ENCODE measurements around the gene CHRM1. TPM values are rescaled to one million over a fixed set of nuclear protein-coding genes. Genes with fewer than 3 reads are reported as not detected.

CHRM1 gene
- total RNA-seq, 1 donor from 2014 or later, result not detected

- no peak overlapping the region for H3K4me3 ChIP-seq (ENCODE audit: low read depth, low read length)
- TF ChIP-seq, protein P1, sequence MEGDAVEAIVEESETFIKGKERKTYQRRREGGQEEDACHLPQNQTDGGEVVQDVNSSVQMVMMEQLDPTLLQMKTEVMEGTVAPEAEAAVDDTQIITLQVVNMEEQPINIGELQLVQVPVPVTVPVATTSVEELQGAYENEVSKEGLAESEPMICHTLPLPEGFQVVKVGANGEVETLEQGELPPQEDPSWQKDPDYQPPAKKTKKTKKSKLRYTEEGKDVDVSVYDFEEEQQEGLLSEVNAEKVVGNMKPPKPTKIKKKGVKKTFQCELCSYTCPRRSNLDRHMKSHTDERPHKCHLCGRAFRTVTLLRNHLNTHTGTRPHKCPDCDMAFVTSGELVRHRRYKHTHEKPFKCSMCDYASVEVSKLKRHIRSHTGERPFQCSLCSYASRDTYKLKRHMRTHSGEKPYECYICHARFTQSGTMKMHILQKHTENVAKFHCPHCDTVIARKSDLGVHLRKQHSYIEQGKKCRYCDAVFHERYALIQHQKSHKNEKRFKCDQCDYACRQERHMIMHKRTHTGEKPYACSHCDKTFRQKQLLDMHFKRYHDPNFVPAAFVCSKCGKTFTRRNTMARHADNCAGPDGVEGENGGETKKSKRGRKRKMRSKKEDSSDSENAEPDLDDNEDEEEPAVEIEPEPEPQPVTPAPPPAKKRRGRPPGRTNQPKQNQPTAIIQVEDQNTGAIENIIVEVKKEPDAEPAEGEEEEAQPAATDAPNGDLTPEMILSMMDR (conservative IDR thresholded peaks at IDR 0.05; ENCODE audit: low read depth, low read length), result no peak
- no peak for DNase-seq (ENCODE audit: low read depth)
Observed at GRCh38 chr11:62889484-62890437, 31.4 kb downstream of the CHRM1 start.

DNA sequence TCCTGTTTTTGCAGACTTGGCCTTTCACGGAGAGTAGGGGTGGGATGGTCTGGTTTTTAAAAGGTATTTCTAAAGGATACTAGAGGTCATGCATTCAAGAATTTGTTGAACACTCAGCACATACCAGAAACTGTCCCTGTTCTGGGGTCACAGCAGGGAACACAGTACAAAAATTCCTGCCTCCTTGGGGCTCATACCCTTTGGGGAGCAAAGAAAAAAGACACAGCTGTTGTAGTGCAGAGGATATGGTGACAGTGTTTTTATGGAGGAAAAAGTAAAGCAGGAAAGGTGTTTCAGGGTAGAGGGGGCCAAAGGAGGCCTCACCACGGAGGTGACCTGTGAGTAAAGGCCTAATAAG, 32.1 kb downstream of the CHRM1 start:
- no peak overlapping the region for H3K4me3 ChIP-seq (ENCODE audit: low read depth, low read length)
- no peak for DNase-seq (ENCODE audit: low read depth)
- TF ChIP-seq, protein P1 (conservative IDR thresholded peaks at IDR 0.05; ENCODE audit: low read depth, low read length), result no peak

- TF ChIP-seq, protein P1 (conservative IDR thresholded peaks at IDR 0.05; ENCODE audit: low read depth, low read length), result no peak
- H3K4me3 ChIP-seq (ENCODE audit: low read depth, low read length), result no peak overlapping the region
- DNase-seq (ENCODE audit: low read depth), result no peak
Observed at GRCh38 chr11:62888406-62888805, 32.8 kb downstream of the CHRM1 start.

DNA sequence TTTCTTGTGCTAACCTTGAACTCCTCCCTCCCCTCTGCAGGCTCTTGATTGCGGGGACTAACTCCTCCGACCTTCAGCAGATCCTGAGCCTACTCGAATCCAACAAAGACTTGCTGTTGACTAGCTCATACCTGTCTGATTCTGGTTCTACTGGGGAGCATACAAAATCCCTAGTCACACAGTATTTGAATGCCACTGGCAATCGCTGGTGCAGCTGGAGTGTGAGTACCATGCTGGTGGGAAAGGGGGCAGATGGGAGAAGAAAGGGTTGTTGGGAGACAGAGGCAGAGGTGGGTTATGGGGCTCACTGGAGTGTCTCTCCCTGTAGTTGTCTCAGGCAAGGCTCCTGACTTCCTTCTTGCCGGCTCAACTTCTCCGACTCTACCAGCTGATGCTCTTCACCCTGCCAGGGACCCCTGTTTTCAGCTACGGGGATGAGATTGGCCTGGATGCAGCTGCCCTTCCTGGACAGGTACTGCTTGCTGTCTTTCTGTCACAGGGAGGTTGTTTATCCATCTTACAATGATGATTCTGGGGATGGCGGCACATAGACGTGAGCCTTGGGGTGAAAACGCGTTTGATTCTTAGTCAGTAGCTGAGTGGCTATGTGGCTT, 35.9 kb downstream of the CHRM1 start:
- peak overlapping the region; percentile 3 for H3K4me3 ChIP-seq (ENCODE audit: low read depth, low read length)
- TF ChIP-seq, protein P1 (conservative IDR thresholded peaks at IDR 0.05; ENCODE audit: low read depth, low read length), result no peak
- no peak for DNase-seq (ENCODE audit: low read depth)

DNA sequence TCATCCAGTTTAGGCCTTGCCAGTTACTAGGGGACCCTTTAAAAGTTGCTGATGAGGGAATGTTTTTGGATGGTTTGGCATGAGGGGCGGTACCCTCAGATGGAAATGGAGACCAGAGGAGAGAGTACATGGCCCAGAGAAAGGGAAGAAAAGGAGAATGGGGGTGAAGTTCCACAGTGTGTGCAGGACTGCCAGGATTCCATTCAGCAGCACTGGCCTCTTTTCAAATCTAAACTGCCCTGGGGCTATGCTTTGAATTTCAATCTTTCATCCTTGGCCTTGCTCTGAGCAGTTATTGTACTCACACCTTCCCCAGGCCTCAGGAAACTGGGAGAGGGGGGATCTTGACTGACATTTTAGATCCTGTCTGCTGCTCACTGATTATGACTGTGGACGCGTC, 37.5 kb downstream of the CHRM1 start:
- DNase-seq (ENCODE audit: low read depth), result no peak
- peak overlapping the region; percentile 88 for H3K4me3 ChIP-seq (ENCODE audit: low read depth, low read length)
- TF ChIP-seq, protein P1 (conservative IDR thresholded peaks at IDR 0.05; ENCODE audit: low read depth, low read length), result no peak

DNA sequence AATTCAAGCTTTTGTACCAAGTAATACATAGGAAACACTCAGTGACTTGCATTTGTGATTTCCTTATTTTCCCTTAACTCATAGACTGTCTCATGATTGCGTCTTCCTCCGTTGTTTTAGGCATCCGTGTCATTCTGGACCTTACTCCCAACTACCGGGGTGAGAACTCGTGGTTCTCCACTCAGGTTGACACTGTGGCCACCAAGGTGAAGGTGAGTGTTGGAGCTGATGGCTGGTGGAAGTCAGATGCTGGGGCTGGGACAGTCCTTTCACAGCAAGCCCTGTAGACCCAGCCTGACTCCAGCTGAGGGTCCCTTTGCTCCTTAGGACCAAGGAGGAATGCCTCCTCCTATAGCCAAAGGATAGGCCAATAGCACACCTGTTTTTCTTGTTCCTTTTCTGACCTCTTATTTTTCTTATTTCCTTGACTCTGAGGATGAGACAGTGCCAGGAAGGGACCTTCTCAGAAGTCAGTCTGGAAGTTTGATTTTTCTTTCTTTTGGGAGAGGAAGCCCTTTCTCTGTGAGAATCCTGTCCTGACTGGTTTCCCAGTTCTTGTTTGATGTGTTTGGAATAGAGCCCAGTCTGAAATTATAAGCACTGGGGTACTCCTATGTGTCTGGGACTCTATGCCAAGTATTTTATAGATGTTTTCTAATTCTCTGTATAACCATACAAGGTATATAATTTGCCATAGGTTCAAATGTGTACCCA, 38.2 kb downstream of the CHRM1 start:
- TF ChIP-seq, protein P1 (conservative IDR thresholded peaks at IDR 0.05; ENCODE audit: low read depth, low read length), result no peak
- peak overlapping the region; percentile 88 for H3K4me3 ChIP-seq (ENCODE audit: low read depth, low read length)
- DNase-seq (ENCODE audit: low read depth), result no peak
